ENCODE measurements around the gene SMC5.

- TF ChIP-seq CTCF (IDR thresholded peaks at IDR 0.05): no peak
- TF ChIP-seq POLR2AphosphoS5 (IDR thresholded peaks at IDR 0.05; ENCODE audit: insufficient read depth in 1 of 2, low read depth in 1 of 2): no peak
- no peak for TF ChIP-seq POLR2A (IDR thresholded peaks at IDR 0.05)
Observed at GRCh38 chr9:70399141-70399540, 140.4 kb downstream of the SMC5 start.

Measured in vagina (tissue), 2 donors.